Endothelial cell of umbilical vein (primary cell): ENCODE results near the gene TFRC. TPM values are rescaled to one million over a fixed set of nuclear protein-coding genes. Genes with fewer than 3 reads are reported as not detected.
"Not testable (repeated sequence)": the region's sequence is repeated elsewhere in the genome, so short reads cannot be mapped to it uniquely, and the experiment has no call there.

Experiments
- BruUV-seq: library from RNA; stranded (reverse); fragments of 400-500 nt; replicated peaks from 2 replicates; lab custom pipeline; 2021; lab: Mats Ljungman, UMichigan
- CTCF ChIA-PET: fragments of 300-600, 350-600 bp; sonication (Branson Sonifier 250); formaldehyde crosslinking; loops from one replicate; lab custom pipeline; 2021; ENCODE audit warnings: antibody characterized with exemption, inconsistent platforms; lab: Charles Lee
- POLR2A ChIA-PET: fragments of 300-600, 350-600 bp; sonication (Branson Sonifier 250); formaldehyde crosslinking; loops from one replicate; lab custom pipeline; 2021; ENCODE audit warnings: antibody characterized with exemption, inconsistent platforms; lab: Charles Lee
- DNase-seq: peaks from one replicate; pipeline ENCODE4 v3.0.0-alpha.2; 2011; ENCODE audit warnings: low read depth, low spot score
- FAIRE-seq: peaks from 2 replicates; lab custom pipeline; 2011; peaks lifted over from hg19 to GRCh38; lab: Jason Lieb, UNC
- H2AFZ ChIP-seq: 2 replicates; pipeline ENCODE4 v1.6.0; 2012; ENCODE audit warnings: low read depth, low read length, control low read depth, inconsistent platforms
- H3K27ac ChIP-seq: 2 replicates; pipeline ENCODE4 v1.5.1; 2011; ENCODE audit warnings: low read depth, mild to moderate bottlenecking, control low read depth, low read length, moderate library complexity; ENCODE audit not compliant: insufficient read depth
- H3K27me3 ChIP-seq, 2 experiments: 2 replicates each; pipeline versions ENCODE4 v1.6.0 to v1.6.1; 2011; ENCODE audit warnings: low read length in 2 of 2, mixed read lengths in 1 of 2; ENCODE audit not compliant: control insufficient read depth in 2 of 2, insufficient read depth in 2 of 2
- H3K36me3 ChIP-seq, 2 experiments: 2 replicates in 1 of 2; 3 replicates in 1 of 2; pipeline ENCODE4 v1.5.1; 2011; ENCODE audit warnings: low read length in 2 of 2, mild to moderate bottlenecking in 1 of 2, moderate library complexity in 1 of 2; ENCODE audit not compliant: control insufficient read depth in 2 of 2, insufficient read depth in 2 of 2; ENCODE audit errors: extremely low read depth in 1 of 2
- H3K4me1 ChIP-seq: 3 replicates; pipeline ENCODE4 v1.5.1; 2011; ENCODE audit warnings: mild to moderate bottlenecking, low read length; ENCODE audit not compliant: control insufficient read depth, insufficient read depth; ENCODE audit errors: extremely low read depth
- H3K4me2 ChIP-seq: 2 replicates; pipeline ENCODE4 v1.6.1; 2011; ENCODE audit warnings: low read length, control low read depth, mixed read lengths; ENCODE audit not compliant: insufficient read depth
- H3K4me3 ChIP-seq, 3 experiments: fragments of 200-600 bp in 1 of 3; sonication (generic), shearing (Covaris generic) in 1 of 3; replicated peaks in 1 of 3; 2 replicates each; pipeline ENCODE4 v1.5.1; 2011 to 2016; ENCODE audit warnings: control low read depth in 3 of 3, low read length in 3 of 3, mild to moderate bottlenecking in 2 of 3, inconsistent platforms in 1 of 3, low read depth in 1 of 3, moderate library complexity in 1 of 3; ENCODE audit not compliant: insufficient read depth in 1 of 3
- H3K79me2 ChIP-seq: 2 replicates; pipeline ENCODE4 v1.6.0; 2012; ENCODE audit warnings: low read length, inconsistent platforms; ENCODE audit not compliant: control insufficient read depth, insufficient read depth
- H3K9ac ChIP-seq: replicated peaks from 2 replicates; pipeline ENCODE3; 2011; ENCODE audit warnings: low read length, control low read depth; ENCODE audit not compliant: insufficient read depth; ENCODE audit errors: extremely low read depth
- H3K9me1 ChIP-seq: replicated peaks from 3 replicates; pipeline ENCODE4 v1.6.0; 2011; ENCODE audit warnings: mild to moderate bottlenecking, low read length; ENCODE audit not compliant: control insufficient read depth, insufficient read depth; ENCODE audit errors: extremely low read depth
- H3K9me3 ChIP-seq: replicated peaks from 2 replicates; pipeline ENCODE4 v1.5.1; 2012; ENCODE audit warnings: low read length, inconsistent platforms; ENCODE audit not compliant: control insufficient read depth, insufficient read depth
- H4K20me1 ChIP-seq: replicated peaks from 2 replicates; pipeline ENCODE3; 2011; ENCODE audit warnings: mild to moderate bottlenecking, low read length; ENCODE audit not compliant: control insufficient read depth, insufficient read depth; ENCODE audit errors: extremely low read depth
- MYC ChIP-seq: IDR thresholded peaks from one replicate; pipeline ENCODE4 v1.6.1; 2011; ENCODE audit warnings: mild to moderate bottlenecking, low read depth, low read length
- dilution Hi-C: fragments of 300-500 bp; cut with MboI; formaldehyde crosslinking; loops from one replicate; pipeline ENCODE4 v1.15.0; 2019; ENCODE audit warnings: low sequenced_read_pairs; ENCODE audit not compliant: extremely low pct_ligation_motif_present
- intact Hi-C: fragments of 100-400 bp; cut with micrococcal nuclease; formaldehyde crosslinking; loops from one replicate; pipeline ENCODE4 v1.10.0; 2022
- polyA plus RNA-seq, 4 experiments: library from polyadenylated mRNA; depleted of rRNA in 3 of 4; stranded (reverse) in 3 of 4; unstranded in 1 of 4; fragments of >200 nt; gene quantifications; 2 replicates each; pipeline versions ENCODE4 v1.2.1 to v1.2.3, GENCODE V29; 2011 to 2012; ENCODE audit warnings: missing spikeins in 1 of 4
- total RNA-seq: library from RNA; stranded (reverse); gene quantifications from 2 replicates; pipeline ENCODE4 v1.2.3, GENCODE V29; 2021
- TF ChIP-seq, protein P1 (sequence below), 2 donors: IDR thresholded peaks; 1 replicate in 1 of 2; 2 replicates in 1 of 2; pipeline ENCODE4 v1.5.1; 2011; ENCODE audit warnings: low read length in 2 of 2, mild to moderate bottlenecking in 2 of 2, moderate library complexity in 2 of 2, control low read depth in 1 of 2, inconsistent platforms in 1 of 2, low read depth in 1 of 2; ENCODE audit not compliant: insufficient read depth in 1 of 2; ENCODE audit errors: extremely low read depth in 1 of 2

TFRC gene
- total and polyA plus RNA-seq, 2 donors (not counting 3 experiments of a cell fraction or from before 2014, with no cell fraction given): 14.1 to 69.6 TPM

DNA sequence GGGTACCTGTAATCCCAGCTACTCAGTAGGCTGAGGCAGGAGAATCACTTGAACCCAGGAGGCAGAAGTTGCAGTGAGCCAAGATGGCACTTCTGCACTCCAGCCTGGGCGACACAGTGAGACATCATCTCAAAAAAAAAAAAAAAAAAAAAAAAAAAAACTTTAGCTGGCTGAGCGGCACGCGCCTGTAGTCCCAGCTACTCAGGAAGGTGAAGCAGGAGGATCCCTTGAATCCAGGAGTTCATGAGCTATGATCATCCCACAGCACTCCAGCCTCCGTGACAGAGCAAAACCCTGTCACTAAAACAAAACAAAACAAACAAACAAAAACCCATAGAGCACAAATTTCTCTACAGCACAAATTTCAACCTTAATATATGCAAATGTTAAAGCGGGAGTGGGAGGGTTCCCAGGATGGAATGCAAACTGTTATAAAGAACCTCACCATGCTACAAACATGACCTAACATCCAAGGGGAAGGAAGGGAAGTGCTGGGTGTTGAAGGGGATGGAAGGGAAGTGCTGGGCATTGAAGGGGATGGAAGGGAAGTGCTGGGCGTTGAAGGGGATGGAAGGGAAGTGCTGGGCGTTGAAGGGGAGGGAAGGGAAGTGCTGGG lies 16.6 kb upstream of the TFRC start:
- dilution Hi-C loops, H3K27ac ChIP-seq, POLR2A ChIA-PET, H3K4me2 ChIP-seq, BruUV-seq, CTCF ChIA-PET, H3K27me3 ChIP-seq, DNase-seq, H3K4me3 ChIP-seq, H3K9me3 ChIP-seq, H2AFZ ChIP-seq, H3K9me1 ChIP-seq, H3K4me1 ChIP-seq, H3K79me2 ChIP-seq, H4K20me1 ChIP-seq, intact Hi-C loops, H3K9ac ChIP-seq, H3K36me3 ChIP-seq, FAIRE-seq: not testable (repeated sequence)

DNA sequence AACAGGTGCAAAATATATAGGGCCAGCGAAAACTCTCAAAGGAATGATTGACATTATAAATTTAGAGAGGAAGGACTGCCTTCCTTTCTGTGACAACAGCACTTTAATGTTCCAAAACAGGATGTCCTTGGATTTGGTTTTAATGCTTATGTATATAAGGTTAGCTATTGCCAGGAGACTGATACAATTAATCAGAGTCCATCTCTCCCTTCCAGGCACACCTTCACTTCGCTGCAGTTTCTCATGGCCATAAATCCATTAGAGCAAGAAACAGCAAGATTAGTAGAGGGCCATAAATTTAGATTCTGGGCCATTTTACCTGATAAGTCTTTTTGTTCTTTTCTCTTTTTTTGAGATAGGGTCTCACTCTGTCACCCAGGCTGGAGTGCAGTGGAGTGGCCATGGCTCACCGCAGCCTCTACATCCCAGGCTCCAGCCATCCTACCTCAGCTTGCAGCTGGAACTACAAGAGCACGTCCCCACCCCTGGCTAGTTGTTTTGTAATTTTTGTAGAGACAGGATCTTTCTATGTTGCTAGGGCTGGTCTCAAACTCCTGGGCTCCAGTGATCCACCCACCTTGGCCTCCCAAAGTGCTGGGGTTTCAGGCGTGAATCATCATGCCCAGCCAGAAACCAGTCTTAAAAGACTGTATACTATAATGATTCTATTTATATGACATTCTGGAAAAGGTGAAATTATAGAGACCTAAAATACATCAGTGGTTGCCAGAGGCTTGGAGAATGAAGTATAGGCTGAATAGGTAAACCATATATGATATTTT lies 15.7 kb upstream of the TFRC start:
- TF ChIP-seq MYC: no peak
- TF ChIP-seq, protein P1, sequence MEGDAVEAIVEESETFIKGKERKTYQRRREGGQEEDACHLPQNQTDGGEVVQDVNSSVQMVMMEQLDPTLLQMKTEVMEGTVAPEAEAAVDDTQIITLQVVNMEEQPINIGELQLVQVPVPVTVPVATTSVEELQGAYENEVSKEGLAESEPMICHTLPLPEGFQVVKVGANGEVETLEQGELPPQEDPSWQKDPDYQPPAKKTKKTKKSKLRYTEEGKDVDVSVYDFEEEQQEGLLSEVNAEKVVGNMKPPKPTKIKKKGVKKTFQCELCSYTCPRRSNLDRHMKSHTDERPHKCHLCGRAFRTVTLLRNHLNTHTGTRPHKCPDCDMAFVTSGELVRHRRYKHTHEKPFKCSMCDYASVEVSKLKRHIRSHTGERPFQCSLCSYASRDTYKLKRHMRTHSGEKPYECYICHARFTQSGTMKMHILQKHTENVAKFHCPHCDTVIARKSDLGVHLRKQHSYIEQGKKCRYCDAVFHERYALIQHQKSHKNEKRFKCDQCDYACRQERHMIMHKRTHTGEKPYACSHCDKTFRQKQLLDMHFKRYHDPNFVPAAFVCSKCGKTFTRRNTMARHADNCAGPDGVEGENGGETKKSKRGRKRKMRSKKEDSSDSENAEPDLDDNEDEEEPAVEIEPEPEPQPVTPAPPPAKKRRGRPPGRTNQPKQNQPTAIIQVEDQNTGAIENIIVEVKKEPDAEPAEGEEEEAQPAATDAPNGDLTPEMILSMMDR (IDR thresholded peaks at IDR 0.05; ENCODE audit: extremely low read depth in 1 of 2, insufficient read depth in 1 of 2, low read depth in 1 of 2, low read length in 2 of 2): no peak
- no peak overlapping the region for H3K9ac ChIP-seq
- H3K79me2 ChIP-seq: no peaks in the 10 kb centered on the region
- POLR2A ChIA-PET: no interaction called here
- H3K36me3 ChIP-seq: no peaks in the 10 kb centered on the region
- DNase-seq (no peak), FAIRE-seq (no peak)
- no TSS peak for BruUV-seq
- H3K27me3 ChIP-seq: no peaks in the 10 kb centered on the region
- H3K4me2 ChIP-seq: no peak overlapping the region
- no peaks in the 10 kb centered on the region for H3K9me3 ChIP-seq
- no peaks in the 10 kb centered on the region for H4K20me1 ChIP-seq
- intact Hi-C loops (no loop called here), dilution Hi-C loops (no loop called here)
- no peak overlapping the region for H3K4me3 ChIP-seq
- CTCF ChIA-PET: no interaction called here
- no peak overlapping the region for H2AFZ ChIP-seq
- H3K27ac ChIP-seq: no peak overlapping the region
- no peaks in the 10 kb centered on the region for H3K4me1 ChIP-seq
- no peaks in the 10 kb centered on the region for H3K9me1 ChIP-seq
